Loucy (cell line): Measurements from ENCODE around the gene SMIM34.
"Not testable (repeated sequence)": the region's sequence is repeated elsewhere in the genome, so short reads cannot be mapped to it uniquely, and the experiment has no call there.

Experiments
- H2AFZ ChIP-seq: fragments of 200-600 bp; sonication (generic); 2 replicates; pipeline ENCODE4 v1.6.0; 2016; ENCODE audit warnings: antibody characterized with exemption, mild to moderate bottlenecking, low read length, moderate library complexity
- H3F3A ChIP-seq: fragments of 200-600 bp; 2 replicates; pipeline ENCODE4 v1.6.0; 2016; ENCODE audit warnings: antibody characterized with exemption, low read depth, mild to moderate bottlenecking
- H3K27me3 ChIP-seq: fragments of 200-600 bp; sonication (generic); 2 replicates; pipeline ENCODE4 v1.6.1; 2014; ENCODE audit warnings: low read length, mild to moderate bottlenecking; ENCODE audit not compliant: insufficient read depth, poor library complexity, severe bottlenecking
- H3K36me3 ChIP-seq: fragments of 200-600 bp; sonication (generic); 2 replicates; pipeline ENCODE4 v1.6.1; 2016; ENCODE audit warnings: low read length; ENCODE audit not compliant: insufficient read depth
- H3K4me1 ChIP-seq: fragments of 200-600 bp; sonication (generic); 2 replicates; pipeline ENCODE4 v1.5.1; 2014; ENCODE audit warnings: low read length, mild to moderate bottlenecking; ENCODE audit not compliant: insufficient read depth, poor library complexity, severe bottlenecking
- H3K4me2 ChIP-seq: fragments of 200-600 bp; sonication (generic); 2 replicates; pipeline ENCODE4 v1.6.0; 2014; ENCODE audit warnings: antibody characterized with exemption, low read length, low read depth, mild to moderate bottlenecking; ENCODE audit not compliant: poor library complexity, severe bottlenecking
- H3K4me3 ChIP-seq: fragments of 200-600 bp; sonication (generic); 2 replicates; pipeline ENCODE4 v1.5.1; 2014; ENCODE audit warnings: low read length, mild to moderate bottlenecking, mixed read lengths; ENCODE audit not compliant: poor library complexity, severe bottlenecking
- H3K79me2 ChIP-seq: fragments of 200-600 bp; sonication (generic); 2 replicates; pipeline ENCODE4 v1.6.1; 2014; ENCODE audit warnings: low read length; ENCODE audit not compliant: insufficient read depth
- H3K9ac ChIP-seq: fragments of 200-600 bp; sonication (generic); 2 replicates; pipeline ENCODE4 v1.6.0; 2014; ENCODE audit warnings: mild to moderate bottlenecking, low read depth, low read length, moderate library complexity; ENCODE audit not compliant: poor library complexity, severe bottlenecking
- H3K9me2 ChIP-seq: fragments of 200-600 bp; sonication (generic); replicated peaks from 2 replicates; pipeline ENCODE4 v1.6.1; 2016; ENCODE audit warnings: low read depth, low read length, mixed read lengths
- H3K9me3 ChIP-seq: fragments of 200-600 bp; sonication (generic); 2 replicates; pipeline ENCODE4 v1.6.1; 2014; ENCODE audit warnings: mild to moderate bottlenecking, antibody characterized with exemption, low read length, low read depth; ENCODE audit not compliant: insufficient read depth
- H4K20me1 ChIP-seq: fragments of 200-600 bp; sonication (generic); 2 replicates; pipeline ENCODE4 v1.6.0; 2014; ENCODE audit warnings: antibody characterized with exemption, low read length, mild to moderate bottlenecking; ENCODE audit not compliant: insufficient read depth, poor library complexity, severe bottlenecking

SMIM34 gene

GRCh38 chr21:34423805-34424204 lies at the start of gene SMIM34:
Gene SMIM34 (minus strand): TSS chr21:34423951. CDS start chr21:34423839, 112 bp downstream.
- H3K9ac ChIP-seq, H3K9me3 ChIP-seq, H3K27me3 ChIP-seq, H3K9me2 ChIP-seq, H4K20me1 ChIP-seq, H3K4me2 ChIP-seq, H3K79me2 ChIP-seq, H3F3A ChIP-seq, H2AFZ ChIP-seq, H3K4me3 ChIP-seq, H3K4me1 ChIP-seq, H3K36me3 ChIP-seq: not testable (repeated sequence)

- not testable (repeated sequence) for H3K27me3 ChIP-seq, H2AFZ ChIP-seq, H3K9me2 ChIP-seq, H3K36me3 ChIP-seq, H3K4me3 ChIP-seq, H3K4me2 ChIP-seq, H4K20me1 ChIP-seq, H3K9me3 ChIP-seq, H3K79me2 ChIP-seq, H3K9ac ChIP-seq, H3K4me1 ChIP-seq, H3F3A ChIP-seq
Observed at GRCh38 chr21:34467333-34467732, 43.6 kb upstream of the SMIM34 start.

- H3K9ac ChIP-seq, H4K20me1 ChIP-seq, H2AFZ ChIP-seq, H3K9me2 ChIP-seq, H3K9me3 ChIP-seq, H3K4me2 ChIP-seq, H3K4me1 ChIP-seq, H3K79me2 ChIP-seq, H3F3A ChIP-seq, H3K36me3 ChIP-seq, H3K4me3 ChIP-seq, H3K27me3 ChIP-seq: not testable (repeated sequence)
Observed at GRCh38 chr21:34459426-34459825, 35.7 kb upstream of the SMIM34 start.

GRCh38 chr21:34458266-34458665 lies 34.5 kb upstream of the SMIM34 start:
- H3K4me1 ChIP-seq, H3K9me3 ChIP-seq, H3K9ac ChIP-seq, H3K4me2 ChIP-seq, H3F3A ChIP-seq, H3K27me3 ChIP-seq, H4K20me1 ChIP-seq, H2AFZ ChIP-seq, H3K4me3 ChIP-seq, H3K36me3 ChIP-seq, H3K9me2 ChIP-seq, H3K79me2 ChIP-seq: not testable (repeated sequence)

- not testable (repeated sequence) for H3K36me3 ChIP-seq, H3K4me3 ChIP-seq, H3K9me2 ChIP-seq, H3K4me2 ChIP-seq, H3K9ac ChIP-seq, H3K27me3 ChIP-seq, H4K20me1 ChIP-seq, H3K9me3 ChIP-seq, H2AFZ ChIP-seq, H3K79me2 ChIP-seq, H3K4me1 ChIP-seq, H3F3A ChIP-seq
Observed at GRCh38 chr21:34456180-34456579, 32.4 kb upstream of the SMIM34 start.

- H3K4me2 ChIP-seq, H3K79me2 ChIP-seq, H3K4me3 ChIP-seq, H3F3A ChIP-seq, H3K27me3 ChIP-seq, H3K9ac ChIP-seq, H3K9me2 ChIP-seq, H2AFZ ChIP-seq, H4K20me1 ChIP-seq, H3K36me3 ChIP-seq, H3K4me1 ChIP-seq, H3K9me3 ChIP-seq: not testable (repeated sequence)
Observed at GRCh38 chr21:34455628-34456027, 31.9 kb upstream of the SMIM34 start.

- H3K27me3 ChIP-seq, H3K4me3 ChIP-seq, H2AFZ ChIP-seq, H3K4me2 ChIP-seq, H3K36me3 ChIP-seq, H3K9ac ChIP-seq, H4K20me1 ChIP-seq, H3K4me1 ChIP-seq, H3F3A ChIP-seq, H3K9me3 ChIP-seq, H3K79me2 ChIP-seq, H3K9me2 ChIP-seq: not testable (repeated sequence)
Observed at GRCh38 chr21:34447018-34447417, 23.3 kb upstream of the SMIM34 start.

- not testable (repeated sequence) for H3K9me3 ChIP-seq, H3K79me2 ChIP-seq, H3K36me3 ChIP-seq, H3K4me2 ChIP-seq, H3K27me3 ChIP-seq, H3K9me2 ChIP-seq, H3F3A ChIP-seq, H3K4me3 ChIP-seq, H3K4me1 ChIP-seq, H2AFZ ChIP-seq, H4K20me1 ChIP-seq, H3K9ac ChIP-seq
Observed at GRCh38 chr21:34443486-34443885, 19.7 kb upstream of the SMIM34 start.
